Ishikawa (cell line): ENCODE results near the gene ESRRG.

Experiments used
- CEBPB ChIP-seq: IDR thresholded peaks from 2 replicates; pipeline ENCODE4 v1.6.1; 2012
- EGR1 ChIP-seq: IDR thresholded peaks from 2 replicates; pipeline ENCODE4 v1.6.1; 2012
- EP300 ChIP-seq: IDR thresholded peaks from 2 replicates; pipeline ENCODE4 v1.6.1; 2012; ENCODE audit warnings: borderline replicate concordance
- RAD21 ChIP-seq: IDR thresholded peaks from 2 replicates; pipeline ENCODE4 v1.6.1; 2012; ENCODE audit warnings: low read depth
- USF1 ChIP-seq: IDR thresholded peaks from 2 replicates; pipeline ENCODE4 v1.6.1; 2012

DNA sequence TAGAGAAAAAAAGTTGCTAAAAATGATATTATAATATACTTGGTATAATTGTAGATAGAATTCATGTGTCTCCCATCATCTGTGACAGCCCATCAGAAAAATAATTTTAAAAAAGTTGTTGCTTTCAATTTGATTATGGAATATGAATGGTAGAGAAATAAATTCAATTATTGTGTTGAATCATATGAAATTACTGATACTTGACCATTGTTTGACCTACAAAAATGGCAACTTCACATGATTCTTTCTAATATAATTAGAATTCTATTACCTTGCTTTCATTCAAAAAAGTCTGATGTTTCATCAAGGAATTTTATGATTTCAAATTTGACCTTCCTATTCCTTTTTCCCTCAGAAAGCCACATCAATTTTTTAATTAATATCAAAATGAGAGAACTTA is 11.5 kb downstream of the ESRRG start:
- no peak for TF ChIP-seq EGR1
- no peak for TF ChIP-seq CEBPB
- no peak for TF ChIP-seq USF1
- TF ChIP-seq RAD21 = no peak
- no peak for TF ChIP-seq EP300
